Left ventricle myocardium superior (tissue), 1 donor: ENCODE data around the gene FAM161B. TPM values are rescaled to one million over a fixed set of nuclear protein-coding genes. Genes with fewer than 3 reads are reported as not detected.

Experiments
- ATAC-seq: fragments of 200-7000 bp; cut with Tn5 transposase; one replicate; pipeline ENCODE4 v1.9.1; 2020; ENCODE audit warnings: mild to moderate bottlenecking, moderate library complexity
- DNase-seq: peaks from one replicate; pipeline ENCODE4 v3.0.0-alpha.2; 2020
- intact Hi-C: fragments of 100-400 bp; cut with micrococcal nuclease; formaldehyde crosslinking; loops from one replicate; pipeline ENCODE4 v1.11.0; 2022
- total RNA-seq: library from RNA; stranded (reverse); fragmentation: NEBNext Ultra II Directional; extraction: Animal tissue kit (Norgen Biotek cat#: 25700); gene quantifications from one replicate; pipeline ENCODE4 v1.2.1, GENCODE V29; 2021
- donor health status: DM: no; HTN: yes; CAD: no; lungs with severe emphysema.

The FAM161B gene
- total RNA-seq, 1 donor from 2014 or later = 3.8 TPM

DNA sequence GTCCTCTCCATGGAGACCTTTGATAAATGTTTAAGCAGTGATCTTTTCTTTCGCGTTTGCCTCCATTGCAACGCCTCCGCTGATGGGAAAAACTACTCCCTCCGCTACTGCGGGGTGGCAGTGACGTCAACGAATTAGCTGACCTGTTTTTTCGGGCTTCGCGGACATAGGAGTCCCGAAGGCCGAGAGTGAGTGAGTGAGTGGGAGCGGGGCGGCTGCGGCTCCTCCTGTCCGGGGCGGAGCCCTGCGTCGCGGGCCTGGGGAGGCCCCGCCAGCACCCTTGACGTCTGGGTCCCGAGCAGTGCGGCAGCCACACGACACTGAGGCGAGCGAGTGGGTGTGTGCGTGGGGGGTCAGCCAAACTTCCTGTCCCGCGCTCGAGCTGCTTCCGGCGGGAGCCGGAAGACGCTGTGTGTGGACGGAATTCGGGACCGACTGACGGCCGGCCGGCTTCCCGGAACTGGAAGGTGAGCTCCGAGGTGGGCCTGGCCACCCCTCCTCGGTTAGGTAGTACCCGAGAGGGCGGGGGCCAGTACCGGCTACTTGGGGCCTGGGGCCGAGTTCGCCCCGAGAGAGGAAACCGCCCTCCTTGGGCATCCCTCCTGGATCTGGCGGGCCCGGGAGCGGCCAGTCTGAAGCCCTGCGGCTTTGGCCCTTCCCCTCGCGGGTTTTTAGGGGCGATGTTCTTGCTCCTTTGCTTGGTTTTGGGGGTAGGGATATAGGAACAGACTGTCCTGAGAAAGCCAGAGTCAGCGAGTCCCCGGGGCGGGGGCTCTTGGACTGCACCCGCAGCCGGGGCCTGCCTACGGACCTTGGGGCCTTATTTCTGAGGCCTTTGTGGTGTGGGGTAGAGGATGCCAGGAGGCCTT is 63.2 kb downstream of the FAM161B start, which contains the start of gene ZNF410:
Gene ZNF410, plus strand, starts transcription at position 411 of the 869 bp plus-strand sequence. CDS start 5,317 bp downstream, outside the sequence.
- DNase-seq (peak; percentile 97), ATAC-seq (peak; percentile 99)
- intact Hi-C loops = no loop called here

DNA sequence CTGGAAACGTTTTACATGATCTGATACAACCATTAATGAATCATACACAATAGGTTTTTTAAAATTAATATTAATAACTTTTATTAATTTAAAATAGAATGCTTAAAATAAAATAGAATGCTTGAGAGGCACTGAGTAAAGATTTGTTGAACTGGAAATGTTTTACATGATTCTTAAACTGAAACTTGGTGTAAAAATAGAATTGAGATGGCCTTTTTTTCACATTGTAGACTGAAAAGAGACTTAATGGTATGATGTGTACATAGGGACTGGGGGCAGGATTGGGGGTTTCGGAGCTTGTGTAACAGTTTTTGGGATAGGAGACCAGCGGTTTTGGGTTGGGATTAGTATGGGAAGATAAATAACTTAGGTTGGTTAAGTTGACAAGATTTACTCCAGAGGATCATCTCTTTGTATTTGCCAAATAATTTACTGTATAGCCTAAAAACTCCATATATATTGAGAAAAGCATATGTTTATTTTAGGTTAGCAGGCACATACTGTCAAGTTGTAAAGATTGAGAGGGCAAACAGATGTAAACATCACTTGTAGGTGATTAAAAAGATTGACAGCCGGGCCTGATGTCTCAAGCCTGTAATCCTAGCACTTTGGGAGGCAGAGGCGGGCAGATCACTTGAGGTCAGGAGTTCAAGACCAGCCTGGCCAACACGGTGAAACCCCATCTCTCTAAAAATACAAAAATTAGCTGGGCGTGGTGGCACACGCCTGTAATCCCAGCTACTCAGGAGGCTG is 65.3 kb downstream of the FAM161B start:
- ATAC-seq (no peak), DNase-seq (no peak)
- intact Hi-C loops = no loop called here

Other genes with a start within 250 kb of the FAM161B start
- gene PNMA1, start 235.7 kb downstream of the FAM161B start, total RNA-seq = 13.9 TPM
- 38.4 TPM for gene PTGR2, start 98.3 kb downstream of the FAM161B start, total RNA-seq
- 18.5 TPM for gene ZNF410, start 63.2 kb downstream of the FAM161B start, total RNA-seq
- 50.7 TPM for gene COQ6, start 208 bp upstream of the FAM161B start, total RNA-seq
- 6.9 TPM for gene ENTPD5, start 69.2 kb upstream of the FAM161B start, total RNA-seq
- gene BBOF1, start 69.3 kb upstream of the FAM161B start, total RNA-seq = 2.5 TPM
- 59.8 TPM for gene ALDH6A1, start 134.4 kb upstream of the FAM161B start, total RNA-seq
- 6.9 TPM for gene LIN52, start 134.9 kb upstream of the FAM161B start, total RNA-seq